HUES48 (cell line): ENCODE measurements around the gene SH3PXD2A.

Source experiments
- H3K27ac ChIP-seq: one replicate; pipeline ENCODE4 v1.7.0; 2013; ENCODE audit warnings: low read depth, low read length, inconsistent platforms
- H3K27me3 ChIP-seq: 2 replicates; pipeline ENCODE4 v1.6.1; 2013; ENCODE audit warnings: mild to moderate bottlenecking, low read length; ENCODE audit not compliant: control insufficient read depth, insufficient read depth
- H3K36me3 ChIP-seq: 2 replicates; pipeline ENCODE4 v1.6.1; 2013; ENCODE audit warnings: low read length; ENCODE audit not compliant: control insufficient read depth, insufficient read depth
- H3K4me1 ChIP-seq: 2 replicates; pipeline ENCODE4 v1.6.1; 2013; ENCODE audit warnings: mild to moderate bottlenecking, low read length; ENCODE audit not compliant: control insufficient read depth, insufficient read depth
- H3K4me3 ChIP-seq: 2 replicates; pipeline ENCODE4 v1.5.1; 2013; ENCODE audit warnings: mild to moderate bottlenecking, low read depth, low read length
- H3K9ac ChIP-seq: 2 replicates; pipeline ENCODE4 v1.6.1; 2013; ENCODE audit warnings: mild to moderate bottlenecking, low read depth, low read length, moderate library complexity
- H3K9me3 ChIP-seq: 2 replicates; pipeline ENCODE4 v1.6.1; 2013; ENCODE audit warnings: low read length; ENCODE audit not compliant: control insufficient read depth, insufficient read depth

Gene SH3PXD2A

GRCh38 chr10:103889121-103889720 lies 33.8 kb upstream of the SH3PXD2A start:
- Histone ChIP-seq H3K27me3 (no peaks in the 10 kb centered on the region), H3K36me3 (peaks cover 5% of the 10 kb centered on the region; the same call in 1 of the 2 replicates), H3K9me3 (no peaks in the 10 kb centered on the region), H3K4me1 (no peaks in the 10 kb centered on the region), H3K4me3 (no peak overlapping the region), H3K27ac (no peak overlapping the region), H3K9ac (no peak overlapping the region)

GRCh38 chr10:103888113-103888841 lies 32.9 kb upstream of the SH3PXD2A start:
- H3K27ac ChIP-seq, result no peak overlapping the region
- peaks cover 5% of the 10 kb centered on the region; the same call in 1 of the 2 replicates for H3K36me3 ChIP-seq
- H3K27me3 ChIP-seq, result no peaks in the 10 kb centered on the region
- no peaks in the 10 kb centered on the region for H3K9me3 ChIP-seq
- no peak overlapping the region for H3K9ac ChIP-seq
- H3K4me1 ChIP-seq, result no peaks in the 10 kb centered on the region
- no peak overlapping the region for H3K4me3 ChIP-seq

GRCh38 chr10:103885617-103886016 lies 30.2 kb upstream of the SH3PXD2A start:
- no peaks in the 10 kb centered on the region; the same call in 1 of the 2 replicates for H3K36me3 ChIP-seq
- no peaks in the 10 kb centered on the region for H3K27me3 ChIP-seq
- H3K4me3 ChIP-seq, result no peak overlapping the region
- H3K9ac ChIP-seq, result no peak overlapping the region
- no peak overlapping the region for H3K27ac ChIP-seq
- H3K4me1 ChIP-seq, result no peaks in the 10 kb centered on the region
- H3K9me3 ChIP-seq, result no peaks in the 10 kb centered on the region

GRCh38 chr10:103884681-103885139 lies 29.3 kb upstream of the SH3PXD2A start:
- H3K9me3 ChIP-seq, result no peaks in the 10 kb centered on the region
- H3K27ac ChIP-seq, result no peak overlapping the region
- H3K4me3 ChIP-seq, result no peak overlapping the region
- no peak overlapping the region for H3K9ac ChIP-seq
- H3K4me1 ChIP-seq, result no peaks in the 10 kb centered on the region
- H3K36me3 ChIP-seq, result no peaks in the 10 kb centered on the region; the same call in 1 of the 2 replicates
- no peaks in the 10 kb centered on the region for H3K27me3 ChIP-seq

GRCh38 chr10:103882285-103883007 lies 27.1 kb upstream of the SH3PXD2A start:
- H3K4me3 ChIP-seq, result no peak overlapping the region
- no peaks in the 10 kb centered on the region for H3K4me1 ChIP-seq
- H3K36me3 ChIP-seq, result no peaks in the 10 kb centered on the region; the same call in 1 of the 2 replicates
- H3K27me3 ChIP-seq, result no peaks in the 10 kb centered on the region
- no peaks in the 10 kb centered on the region for H3K9me3 ChIP-seq
- H3K9ac ChIP-seq, result no peak overlapping the region
- H3K27ac ChIP-seq, result no peak overlapping the region

- Histone ChIP-seq H3K9ac (no peak overlapping the region), H3K4me1 (no peaks in the 10 kb centered on the region), H3K4me3 (no peak overlapping the region), H3K27ac (no peak overlapping the region), H3K36me3 (no peaks in the 10 kb centered on the region; the same call in 1 of the 2 replicates), H3K9me3 (no peaks in the 10 kb centered on the region), H3K27me3 (no peaks in the 10 kb centered on the region)
Observed at GRCh38 chr10:103881416-103882284, 26.3 kb upstream of the SH3PXD2A start.

- no peaks in the 10 kb centered on the region for H3K9me3 ChIP-seq
- no peaks in the 10 kb centered on the region for H3K27me3 ChIP-seq
- no peak overlapping the region for H3K9ac ChIP-seq
- no peak overlapping the region for H3K27ac ChIP-seq
- no peaks in the 10 kb centered on the region; the same call in 1 of the 2 replicates for H3K36me3 ChIP-seq
- H3K4me3 ChIP-seq, result no peak overlapping the region
- no peaks in the 10 kb centered on the region for H3K4me1 ChIP-seq
Observed at GRCh38 chr10:103879831-103880230, 24.5 kb upstream of the SH3PXD2A start.

- Histone ChIP-seq H3K9me3 (no peaks in the 10 kb centered on the region), H3K36me3 (no peaks in the 10 kb centered on the region; the same call in 1 of the 2 replicates)
Observed at GRCh38 chr10:103879409-103879808, 24.0 kb upstream of the SH3PXD2A start.

GRCh38 chr10:103877861-103878260 lies 22.5 kb upstream of the SH3PXD2A start:
- H3K4me1 ChIP-seq, result no peaks in the 10 kb centered on the region
- no peak overlapping the region for H3K9ac ChIP-seq
- no peaks in the 10 kb centered on the region for H3K9me3 ChIP-seq
- no peaks in the 10 kb centered on the region; the same call in 1 of the 2 replicates for H3K36me3 ChIP-seq
- no peaks in the 10 kb centered on the region for H3K27me3 ChIP-seq
- no peak overlapping the region for H3K27ac ChIP-seq
- no peak overlapping the region for H3K4me3 ChIP-seq

More at GRCh38 chr10:103879409-103879808, 24.0 kb upstream of the SH3PXD2A start:
- H3K4me1 ChIP-seq, result no peaks in the 10 kb centered on the region
- H3K27me3 ChIP-seq, result no peaks in the 10 kb centered on the region
- H3K9ac ChIP-seq, result no peak overlapping the region
- no peak overlapping the region for H3K4me3 ChIP-seq
- H3K27ac ChIP-seq, result no peak overlapping the region

- Histone ChIP-seq H3K4me3 (no peak overlapping the region), H3K27me3 (no peaks in the 10 kb centered on the region), H3K27ac (no peak overlapping the region), H3K36me3 (no peaks in the 10 kb centered on the region), H3K4me1 (no peaks in the 10 kb centered on the region; the same call in 1 of the 2 replicates), H3K9me3 (no peaks in the 10 kb centered on the region), H3K9ac (no peak overlapping the region)
Observed at GRCh38 chr10:103876155-103876554, 20.8 kb upstream of the SH3PXD2A start.
